Fibroblast of peridontal ligament (primary cell): ENCODE results near the gene KLK6.

Experiments
- DNase-seq: peaks from one replicate; pipeline ENCODE4 v3.0.0-alpha.2; 2010; ENCODE audit errors: extremely low read depth

Gene KLK6

GRCh38 chr19:50969413-50969760, at the start of gene KLK6:
Gene KLK6 (minus strand): TSS chr19:50969591. CDS start chr19:50968104, 1,487 bp downstream.
- no peak for DNase-seq

GRCh38 chr19:51018745-51019543, 49.6 kb upstream of the KLK6 start:
- no peak for DNase-seq

GRCh38 chr19:51016798-51017683, 47.6 kb upstream of the KLK6 start:
- DNase-seq, result peak; percentile 4

GRCh38 chr19:51015691-51016267, 46.4 kb upstream of the KLK6 start:
- DNase-seq, result no peak

GRCh38 chr19:51014242-51014641, 44.9 kb upstream of the KLK6 start:
- no peak for DNase-seq

GRCh38 chr19:51012661-51013190, 43.3 kb upstream of the KLK6 start:
- DNase-seq, result no peak

GRCh38 chr19:51010066-51010795, 40.8 kb upstream of the KLK6 start:
- no peak for DNase-seq

- DNase-seq, result no peak
Observed at GRCh38 chr19:51009061-51009891, 39.9 kb upstream of the KLK6 start.

GRCh38 chr19:51007488-51007887, 38.1 kb upstream of the KLK6 start:
- DNase-seq, result no peak

- no peak for DNase-seq
Observed at GRCh38 chr19:51006406-51006805, 37.0 kb upstream of the KLK6 start.

- DNase-seq, result no peak
Observed at GRCh38 chr19:51005248-51005647, 35.9 kb upstream of the KLK6 start.

- DNase-seq, result no peak
Observed at GRCh38 chr19:51003316-51003715, 33.9 kb upstream of the KLK6 start.

- DNase-seq, result no peak
Observed at GRCh38 chr19:51002542-51003311, 33.3 kb upstream of the KLK6 start.

- no peak for DNase-seq
Observed at GRCh38 chr19:51002089-51002532, 32.7 kb upstream of the KLK6 start.

- no peak for DNase-seq
Observed at GRCh38 chr19:51001515-51001914, 32.1 kb upstream of the KLK6 start, which contains the start of gene KLK8. Gene KLK8 (minus strand): TSS chr19:51001604. CDS start chr19:51001167, 437 bp downstream.

GRCh38 chr19:51000981-51001380, 31.6 kb upstream of the KLK6 start:
- no peak for DNase-seq

- no peak for DNase-seq
Observed at GRCh38 chr19:51000426-51000825, 31.0 kb upstream of the KLK6 start.

GRCh38 chr19:50998686-50999085, 29.3 kb upstream of the KLK6 start:
- DNase-seq, result no peak

GRCh38 chr19:50998061-50998460, 28.7 kb upstream of the KLK6 start:
- DNase-seq, result no peak

GRCh38 chr19:50994129-50994528, 24.7 kb upstream of the KLK6 start:
- DNase-seq, result no peak
